ENCODE measurements around the gene MNT. TPM values are rescaled to one million over a fixed set of nuclear protein-coding genes. Genes with fewer than 3 reads are reported as not detected.

The MNT gene
- total and polyA plus RNA-seq, 2 of the 8 experiments (the other 6 are each of a cell fraction or from before 2014, with no cell fraction given), result 5.0 to 17.3 TPM

DNA sequence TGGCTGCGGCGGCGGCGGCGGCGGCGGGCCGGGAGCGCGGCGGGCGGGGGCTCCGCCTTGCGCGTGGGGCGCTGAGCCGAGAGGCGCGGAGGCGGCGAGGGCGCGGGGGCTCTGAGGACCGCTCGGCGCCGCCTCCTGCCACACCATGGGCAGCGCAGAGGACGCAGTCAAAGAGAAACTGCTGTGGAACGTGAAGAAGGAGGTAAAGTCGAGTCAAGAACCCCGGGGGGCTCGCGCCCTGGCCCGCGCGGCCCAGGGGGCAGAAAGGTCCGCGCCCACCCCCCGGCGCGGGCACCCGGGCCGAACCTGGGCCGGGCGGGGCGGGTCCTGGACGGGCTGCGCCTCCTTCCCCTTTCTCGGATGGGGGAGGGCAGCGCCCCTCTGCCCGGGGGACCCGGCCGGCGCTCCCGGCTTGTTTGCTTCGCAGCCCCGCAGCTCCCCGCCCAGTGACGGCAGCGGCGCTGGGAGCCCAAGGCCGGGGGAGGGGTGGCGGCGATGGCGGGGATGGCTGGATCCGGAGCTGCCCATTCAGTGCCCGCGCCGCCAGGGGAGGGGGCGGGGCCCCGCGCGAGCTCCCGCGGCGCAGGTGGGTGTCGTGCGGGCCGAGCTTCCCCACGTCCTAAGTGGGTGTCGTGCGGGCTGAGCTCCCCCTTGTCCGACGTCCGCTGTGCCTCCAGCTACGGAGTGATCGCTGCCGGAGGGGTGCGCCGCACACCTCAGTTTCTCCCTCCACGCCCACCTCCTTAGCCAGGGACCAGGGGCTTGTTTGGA is 63.1 kb downstream of the MNT start (continued):
- TF ChIP-seq JUN (IDR thresholded peaks at IDR 0.05; ENCODE audit: low read depth, low read length), result no peak
- peak in 1 of 2 experiments; percentile 67; a peak in 1 of 4 replicates for TF ChIP-seq SIN3A (conservative IDR thresholded peaks at IDR 0.05 in 1 of 2, IDR thresholded peaks at IDR 0.05 in 1 of 2; ENCODE audit: low read depth in 1 of 2, low read length in 2 of 2)
- TF ChIP-seq SUZ12 (IDR thresholded peaks at IDR 0.05; ENCODE audit: low read length), result no peak
